Endothelial cell of umbilical vein (primary cell): ENCODE measurements around the gene CHRM3. TPM values are rescaled to one million over a fixed set of nuclear protein-coding genes. Genes with fewer than 3 reads are reported as not detected.

Experiments
- BruUV-seq: library from RNA; stranded (reverse); fragments of 400-500 nt; replicated peaks from 2 replicates; lab custom pipeline; 2021; lab: Mats Ljungman, UMichigan
- CTCF ChIA-PET: fragments of 300-600, 350-600 bp; sonication (Branson Sonifier 250); formaldehyde crosslinking; loops from one replicate; lab custom pipeline; 2021; ENCODE audit warnings: antibody characterized with exemption, inconsistent platforms; lab: Charles Lee
- POLR2A ChIA-PET: fragments of 300-600, 350-600 bp; sonication (Branson Sonifier 250); formaldehyde crosslinking; loops from one replicate; lab custom pipeline; 2021; ENCODE audit warnings: antibody characterized with exemption, inconsistent platforms; lab: Charles Lee
- DNase-seq: peaks from one replicate; pipeline ENCODE4 v3.0.0-alpha.2; 2011; ENCODE audit warnings: low read depth, low spot score
- FAIRE-seq: peaks from 2 replicates; lab custom pipeline; 2011; peaks lifted over from hg19 to GRCh38; lab: Jason Lieb, UNC
- H2AFZ ChIP-seq: 2 replicates; pipeline ENCODE4 v1.6.0; 2012; ENCODE audit warnings: low read depth, low read length, control low read depth, inconsistent platforms
- H3K27ac ChIP-seq: 2 replicates; pipeline ENCODE4 v1.5.1; 2011; ENCODE audit warnings: low read depth, mild to moderate bottlenecking, control low read depth, low read length, moderate library complexity; ENCODE audit not compliant: insufficient read depth
- H3K27me3 ChIP-seq, 2 experiments: 2 replicates each; pipeline versions ENCODE4 v1.6.0 to v1.6.1; 2011; ENCODE audit warnings: low read length in 2 of 2, mixed read lengths in 1 of 2; ENCODE audit not compliant: control insufficient read depth in 2 of 2, insufficient read depth in 2 of 2
- H3K36me3 ChIP-seq, 2 experiments: 2 replicates in 1 of 2; 3 replicates in 1 of 2; pipeline ENCODE4 v1.5.1; 2011; ENCODE audit warnings: low read length in 2 of 2, mild to moderate bottlenecking in 1 of 2, moderate library complexity in 1 of 2; ENCODE audit not compliant: control insufficient read depth in 2 of 2, insufficient read depth in 2 of 2; ENCODE audit errors: extremely low read depth in 1 of 2
- H3K4me1 ChIP-seq: 3 replicates; pipeline ENCODE4 v1.5.1; 2011; ENCODE audit warnings: mild to moderate bottlenecking, low read length; ENCODE audit not compliant: control insufficient read depth, insufficient read depth; ENCODE audit errors: extremely low read depth
- H3K4me2 ChIP-seq: 2 replicates; pipeline ENCODE4 v1.6.1; 2011; ENCODE audit warnings: low read length, control low read depth, mixed read lengths; ENCODE audit not compliant: insufficient read depth
- H3K4me3 ChIP-seq, 3 experiments: fragments of 200-600 bp in 1 of 3; sonication (generic), shearing (Covaris generic) in 1 of 3; replicated peaks in 1 of 3; 2 replicates each; pipeline ENCODE4 v1.5.1; 2011 to 2016; ENCODE audit warnings: control low read depth in 3 of 3, low read length in 3 of 3, mild to moderate bottlenecking in 2 of 3, inconsistent platforms in 1 of 3, low read depth in 1 of 3, moderate library complexity in 1 of 3; ENCODE audit not compliant: insufficient read depth in 1 of 3
- H3K79me2 ChIP-seq: 2 replicates; pipeline ENCODE4 v1.6.0; 2012; ENCODE audit warnings: low read length, inconsistent platforms; ENCODE audit not compliant: control insufficient read depth, insufficient read depth
- H3K9ac ChIP-seq: replicated peaks from 2 replicates; pipeline ENCODE3; 2011; ENCODE audit warnings: low read length, control low read depth; ENCODE audit not compliant: insufficient read depth; ENCODE audit errors: extremely low read depth
- H3K9me1 ChIP-seq: replicated peaks from 3 replicates; pipeline ENCODE4 v1.6.0; 2011; ENCODE audit warnings: mild to moderate bottlenecking, low read length; ENCODE audit not compliant: control insufficient read depth, insufficient read depth; ENCODE audit errors: extremely low read depth
- H3K9me3 ChIP-seq: replicated peaks from 2 replicates; pipeline ENCODE4 v1.5.1; 2012; ENCODE audit warnings: low read length, inconsistent platforms; ENCODE audit not compliant: control insufficient read depth, insufficient read depth
- H4K20me1 ChIP-seq: replicated peaks from 2 replicates; pipeline ENCODE3; 2011; ENCODE audit warnings: mild to moderate bottlenecking, low read length; ENCODE audit not compliant: control insufficient read depth, insufficient read depth; ENCODE audit errors: extremely low read depth
- EZH2 ChIP-seq: IDR thresholded peaks from 2 replicates; pipeline ENCODE4 v1.6.1; 2012; ENCODE audit warnings: borderline replicate concordance, low read depth, mild to moderate bottlenecking, moderate library complexity, low read length, inconsistent platforms; ENCODE audit not compliant: severe bottlenecking
- FOS ChIP-seq: IDR thresholded peaks from 2 replicates; pipeline ENCODE4 v1.6.1; 2011; ENCODE audit warnings: mild to moderate bottlenecking, low read length, moderate library complexity, borderline replicate concordance; ENCODE audit not compliant: insufficient read depth
- GATA2 ChIP-seq: IDR thresholded peaks from 2 replicates; pipeline ENCODE4 v1.7.0; 2011; ENCODE audit warnings: low read depth, mild to moderate bottlenecking, moderate library complexity, mixed read lengths, low read length; ENCODE audit not compliant: insufficient read length, insufficient read depth
- JUN ChIP-seq: IDR thresholded peaks from 2 replicates; pipeline ENCODE4 v1.6.1; 2011; ENCODE audit warnings: borderline replicate concordance, low read depth; ENCODE audit not compliant: insufficient read length, insufficient read depth
- MYC ChIP-seq: IDR thresholded peaks from one replicate; pipeline ENCODE4 v1.6.1; 2011; ENCODE audit warnings: mild to moderate bottlenecking, low read depth, low read length
- POLR2A ChIP-seq: IDR thresholded peaks from 2 replicates; pipeline ENCODE4 v1.6.1; 2012; ENCODE audit warnings: low read depth, mild to moderate bottlenecking, control low read depth, low read length
- POLR2AphosphoS5 ChIP-seq: IDR thresholded peaks from 2 replicates; pipeline ENCODE4 v1.6.1; 2012; ENCODE audit warnings: low read depth, mild to moderate bottlenecking, control low read depth, low read length, moderate library complexity; ENCODE audit not compliant: insufficient read depth
- dilution Hi-C: fragments of 300-500 bp; cut with MboI; formaldehyde crosslinking; loops from one replicate; pipeline ENCODE4 v1.15.0; 2019; ENCODE audit warnings: low sequenced_read_pairs; ENCODE audit not compliant: extremely low pct_ligation_motif_present
- intact Hi-C: fragments of 100-400 bp; cut with micrococcal nuclease; formaldehyde crosslinking; loops from one replicate; pipeline ENCODE4 v1.10.0; 2022
- polyA plus RNA-seq, 4 experiments: library from polyadenylated mRNA; depleted of rRNA in 3 of 4; stranded (reverse) in 3 of 4; unstranded in 1 of 4; fragments of >200 nt; gene quantifications; 2 replicates each; pipeline versions ENCODE4 v1.2.1 to v1.2.3, GENCODE V29; 2011 to 2012; ENCODE audit warnings: missing spikeins in 1 of 4
- total RNA-seq: library from RNA; stranded (reverse); gene quantifications from 2 replicates; pipeline ENCODE4 v1.2.3, GENCODE V29; 2021
- TF ChIP-seq, protein P1 (sequence below), 2 donors: IDR thresholded peaks; 1 replicate in 1 of 2; 2 replicates in 1 of 2; pipeline ENCODE4 v1.5.1; 2011; ENCODE audit warnings: low read length in 2 of 2, mild to moderate bottlenecking in 2 of 2, moderate library complexity in 2 of 2, control low read depth in 1 of 2, inconsistent platforms in 1 of 2, low read depth in 1 of 2; ENCODE audit not compliant: insufficient read depth in 1 of 2; ENCODE audit errors: extremely low read depth in 1 of 2
- TF ChIP-seq, protein P2 (sequence below): IDR thresholded peaks from 2 replicates; pipeline ENCODE4 v1.6.1; 2011; ENCODE audit not compliant: insufficient read depth, insufficient read length

CHRM3 gene
- total and polyA plus RNA-seq, 2 donors (not counting 3 experiments of a cell fraction or from before 2014, with no cell fraction given), result not detected

DNA sequence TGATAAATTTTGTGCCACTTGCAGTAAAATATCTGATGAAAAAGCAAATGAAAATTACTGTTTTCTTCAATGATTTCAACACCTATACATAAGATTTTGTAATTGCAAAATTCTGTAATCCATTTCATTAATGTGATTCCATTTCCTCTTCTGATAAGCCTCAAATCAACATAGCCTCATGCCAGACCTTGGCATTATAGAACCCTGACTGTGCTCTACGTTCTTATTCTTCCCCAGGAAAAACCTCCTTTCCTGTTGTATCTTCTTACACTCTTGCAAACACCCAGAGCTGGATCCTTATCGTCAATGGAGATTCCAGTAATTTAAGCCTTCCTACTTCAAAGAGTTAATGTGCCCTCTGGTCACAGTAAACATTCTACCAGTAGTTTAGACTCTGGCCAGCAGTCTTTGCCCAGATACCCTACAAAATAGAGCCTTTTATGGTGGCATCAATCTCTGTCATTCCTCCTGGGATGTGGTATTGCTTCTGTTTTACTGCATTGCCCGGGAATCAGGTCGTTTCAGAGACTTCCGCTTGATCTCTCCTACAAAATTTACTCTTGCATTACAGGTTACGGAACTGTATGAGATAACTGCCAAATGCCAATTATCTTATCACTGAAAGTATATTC, 48.5 kb upstream of the CHRM3 start:
- Histone ChIP-seq H3K4me3 (no peak overlapping the region), H3K36me3 (no peaks in the 10 kb centered on the region), H4K20me1 (no peaks in the 10 kb centered on the region), H3K4me2 (no peak overlapping the region), H3K9ac (no peak overlapping the region), H2AFZ (no peak overlapping the region), H3K9me1 (no peaks in the 10 kb centered on the region), H3K9me3 (peaks cover 4% of the 10 kb centered on the region), H3K4me1 (no peaks in the 10 kb centered on the region), H3K79me2 (no peaks in the 10 kb centered on the region), H3K27ac (no peak overlapping the region), H3K27me3 (no peaks in the 10 kb centered on the region)
- dilution Hi-C loops, result no loop called here
- intact Hi-C loops, result no loop called here
- DNase-seq (no peak), FAIRE-seq (no peak)
- TF ChIP-seq, protein P1, sequence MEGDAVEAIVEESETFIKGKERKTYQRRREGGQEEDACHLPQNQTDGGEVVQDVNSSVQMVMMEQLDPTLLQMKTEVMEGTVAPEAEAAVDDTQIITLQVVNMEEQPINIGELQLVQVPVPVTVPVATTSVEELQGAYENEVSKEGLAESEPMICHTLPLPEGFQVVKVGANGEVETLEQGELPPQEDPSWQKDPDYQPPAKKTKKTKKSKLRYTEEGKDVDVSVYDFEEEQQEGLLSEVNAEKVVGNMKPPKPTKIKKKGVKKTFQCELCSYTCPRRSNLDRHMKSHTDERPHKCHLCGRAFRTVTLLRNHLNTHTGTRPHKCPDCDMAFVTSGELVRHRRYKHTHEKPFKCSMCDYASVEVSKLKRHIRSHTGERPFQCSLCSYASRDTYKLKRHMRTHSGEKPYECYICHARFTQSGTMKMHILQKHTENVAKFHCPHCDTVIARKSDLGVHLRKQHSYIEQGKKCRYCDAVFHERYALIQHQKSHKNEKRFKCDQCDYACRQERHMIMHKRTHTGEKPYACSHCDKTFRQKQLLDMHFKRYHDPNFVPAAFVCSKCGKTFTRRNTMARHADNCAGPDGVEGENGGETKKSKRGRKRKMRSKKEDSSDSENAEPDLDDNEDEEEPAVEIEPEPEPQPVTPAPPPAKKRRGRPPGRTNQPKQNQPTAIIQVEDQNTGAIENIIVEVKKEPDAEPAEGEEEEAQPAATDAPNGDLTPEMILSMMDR (IDR thresholded peaks at IDR 0.05; ENCODE audit: extremely low read depth in 1 of 2, insufficient read depth in 1 of 2, low read depth in 1 of 2, low read length in 2 of 2), result no peak
- TF ChIP-seq JUN (no peak), POLR2AphosphoS5 (no peak), GATA2 (no peak), FOS (no peak), MYC (no peak), EZH2 (no peak), POLR2A (no peak)
- TF ChIP-seq, protein P2, sequence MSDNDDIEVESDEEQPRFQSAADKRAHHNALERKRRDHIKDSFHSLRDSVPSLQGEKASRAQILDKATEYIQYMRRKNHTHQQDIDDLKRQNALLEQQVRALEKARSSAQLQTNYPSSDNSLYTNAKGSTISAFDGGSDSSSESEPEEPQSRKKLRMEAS, result no peak
- POLR2A ChIA-PET, result no interaction called here
- CTCF ChIA-PET, result no interaction called here
- no TSS peak for BruUV-seq
